ENCODE results near the gene PNMA8A.
"Not testable (repeated sequence)": the region's sequence is repeated elsewhere in the genome, so short reads cannot be mapped to it uniquely, and the experiment has no call there.

The PNMA8A gene

GRCh38 chr19:46471811-46472543 lies 614 bp upstream of the PNMA8A start:
- in situ Hi-C loops (cut with MboI; ENCODE audit: low sequenced_read_pairs) = no loop called here

GRCh38 chr19:46470376-46470775 lies 987 bp downstream of the PNMA8A start:
- in situ Hi-C loops (cut with MboI; ENCODE audit: low sequenced_read_pairs) = no loop called here

GRCh38 chr19:46469541-46470185 lies 1.7 kb downstream of the PNMA8A start:
- in situ Hi-C loops (cut with MboI; ENCODE audit: low sequenced_read_pairs) = no loop called here

- in situ Hi-C loops (cut with MboI; ENCODE audit: low sequenced_read_pairs) = no loop called here
Measured at GRCh38 chr19:46466536-46467196, 4.7 kb downstream of the PNMA8A start.

- in situ Hi-C loops (cut with MboI; ENCODE audit: low sequenced_read_pairs) = no loop called here
Measured at GRCh38 chr19:46463516-46463915, 7.8 kb downstream of the PNMA8A start.

- in situ Hi-C loops (cut with MboI; ENCODE audit: low sequenced_read_pairs) = no loop called here
Measured at GRCh38 chr19:46461537-46461936, 9.8 kb downstream of the PNMA8A start.

- in situ Hi-C loops (cut with MboI; ENCODE audit: low sequenced_read_pairs) = no loop called here
Measured at GRCh38 chr19:46460981-46461380, 10.4 kb downstream of the PNMA8A start.

GRCh38 chr19:46460055-46460454 lies 11.3 kb downstream of the PNMA8A start:
- in situ Hi-C loops (cut with MboI; ENCODE audit: low sequenced_read_pairs) = no loop called here

- in situ Hi-C loops (cut with MboI; ENCODE audit: low sequenced_read_pairs) = no loop called here
Measured at GRCh38 chr19:46456930-46457329, 14.4 kb downstream of the PNMA8A start.

GRCh38 chr19:46454244-46454643 lies 17.1 kb downstream of the PNMA8A start:
- in situ Hi-C loops (cut with MboI; ENCODE audit: low sequenced_read_pairs) = no loop called here

GRCh38 chr19:46453661-46454060 lies 17.7 kb downstream of the PNMA8A start:
- in situ Hi-C loops (cut with MboI; ENCODE audit: low sequenced_read_pairs) = no loop called here

- in situ Hi-C loops (cut with MboI; ENCODE audit: low sequenced_read_pairs) = no loop called here
Measured at GRCh38 chr19:46452186-46452585, 19.2 kb downstream of the PNMA8A start.

GRCh38 chr19:46451352-46451751 lies 20.0 kb downstream of the PNMA8A start:
- in situ Hi-C loops (cut with MboI; ENCODE audit: low sequenced_read_pairs) = no loop called here

- in situ Hi-C loops (cut with MboI; ENCODE audit: low sequenced_read_pairs) = no loop called here
Measured at GRCh38 chr19:46450737-46451136, 20.6 kb downstream of the PNMA8A start.

- in situ Hi-C loops (cut with MboI; ENCODE audit: low sequenced_read_pairs) = no loop called here
Measured at GRCh38 chr19:46449228-46449627, 22.1 kb downstream of the PNMA8A start.

- in situ Hi-C loops (cut with MboI; ENCODE audit: low sequenced_read_pairs) = no loop called here
Measured at GRCh38 chr19:46448601-46449000, 22.8 kb downstream of the PNMA8A start.

- in situ Hi-C loops (cut with MboI; ENCODE audit: low sequenced_read_pairs) = no loop called here
Measured at GRCh38 chr19:46447824-46448223, 23.5 kb downstream of the PNMA8A start.

GRCh38 chr19:46447006-46447405 lies 24.4 kb downstream of the PNMA8A start:
- in situ Hi-C loops (cut with MboI; ENCODE audit: low sequenced_read_pairs) = no loop called here

- in situ Hi-C loops (cut with MboI; ENCODE audit: low sequenced_read_pairs) = no loop called here
Measured at GRCh38 chr19:46446021-46446420, 25.3 kb downstream of the PNMA8A start.

GRCh38 chr19:46442808-46443450 lies 28.4 kb downstream of the PNMA8A start:
- in situ Hi-C loops (cut with MboI; ENCODE audit: low sequenced_read_pairs) = no loop called here

GRCh38 chr19:46441866-46442265 lies 29.5 kb downstream of the PNMA8A start:
- in situ Hi-C loops (cut with MboI; ENCODE audit: low sequenced_read_pairs) = no loop called here

GRCh38 chr19:46435689-46436088 lies 35.7 kb downstream of the PNMA8A start:
- in situ Hi-C loops (cut with MboI; ENCODE audit: low sequenced_read_pairs) = not testable (repeated sequence)
